Endothelial cell of umbilical vein (primary cell): ENCODE data around the gene C2orf81. TPM values are rescaled to one million over a fixed set of nuclear protein-coding genes. Genes with fewer than 3 reads are reported as not detected.

Experiments used
- BruUV-seq: library from RNA; stranded (reverse); fragments of 400-500 nt; replicated peaks from 2 replicates; lab custom pipeline; 2021; lab: Mats Ljungman, UMichigan
- CTCF ChIA-PET: fragments of 300-600, 350-600 bp; sonication (Branson Sonifier 250); formaldehyde crosslinking; loops from one replicate; lab custom pipeline; 2021; ENCODE audit warnings: antibody characterized with exemption, inconsistent platforms; lab: Charles Lee
- POLR2A ChIA-PET: fragments of 300-600, 350-600 bp; sonication (Branson Sonifier 250); formaldehyde crosslinking; loops from one replicate; lab custom pipeline; 2021; ENCODE audit warnings: antibody characterized with exemption, inconsistent platforms; lab: Charles Lee
- DNase-seq: peaks from one replicate; pipeline ENCODE4 v3.0.0-alpha.2; 2011; ENCODE audit warnings: low read depth, low spot score
- FAIRE-seq: peaks from 2 replicates; lab custom pipeline; 2011; peaks lifted over from hg19 to GRCh38; lab: Jason Lieb, UNC
- H2AFZ ChIP-seq: 2 replicates; pipeline ENCODE4 v1.6.0; 2012; ENCODE audit warnings: low read depth, low read length, control low read depth, inconsistent platforms
- H3K27ac ChIP-seq: 2 replicates; pipeline ENCODE4 v1.5.1; 2011; ENCODE audit warnings: low read depth, mild to moderate bottlenecking, control low read depth, low read length, moderate library complexity; ENCODE audit not compliant: insufficient read depth
- H3K27me3 ChIP-seq, 2 experiments: 2 replicates each; pipeline versions ENCODE4 v1.6.0 to v1.6.1; 2011; ENCODE audit warnings: low read length in 2 of 2, mixed read lengths in 1 of 2; ENCODE audit not compliant: control insufficient read depth in 2 of 2, insufficient read depth in 2 of 2
- H3K36me3 ChIP-seq, 2 experiments: 2 replicates in 1 of 2; 3 replicates in 1 of 2; pipeline ENCODE4 v1.5.1; 2011; ENCODE audit warnings: low read length in 2 of 2, mild to moderate bottlenecking in 1 of 2, moderate library complexity in 1 of 2; ENCODE audit not compliant: control insufficient read depth in 2 of 2, insufficient read depth in 2 of 2; ENCODE audit errors: extremely low read depth in 1 of 2
- H3K4me1 ChIP-seq: 3 replicates; pipeline ENCODE4 v1.5.1; 2011; ENCODE audit warnings: mild to moderate bottlenecking, low read length; ENCODE audit not compliant: control insufficient read depth, insufficient read depth; ENCODE audit errors: extremely low read depth
- H3K4me2 ChIP-seq: 2 replicates; pipeline ENCODE4 v1.6.1; 2011; ENCODE audit warnings: low read length, control low read depth, mixed read lengths; ENCODE audit not compliant: insufficient read depth
- H3K4me3 ChIP-seq, 3 experiments: fragments of 200-600 bp in 1 of 3; sonication (generic), shearing (Covaris generic) in 1 of 3; replicated peaks in 1 of 3; 2 replicates each; pipeline ENCODE4 v1.5.1; 2011 to 2016; ENCODE audit warnings: control low read depth in 3 of 3, low read length in 3 of 3, mild to moderate bottlenecking in 2 of 3, inconsistent platforms in 1 of 3, low read depth in 1 of 3, moderate library complexity in 1 of 3; ENCODE audit not compliant: insufficient read depth in 1 of 3
- H3K79me2 ChIP-seq: 2 replicates; pipeline ENCODE4 v1.6.0; 2012; ENCODE audit warnings: low read length, inconsistent platforms; ENCODE audit not compliant: control insufficient read depth, insufficient read depth
- H3K9ac ChIP-seq: replicated peaks from 2 replicates; pipeline ENCODE3; 2011; ENCODE audit warnings: low read length, control low read depth; ENCODE audit not compliant: insufficient read depth; ENCODE audit errors: extremely low read depth
- H3K9me1 ChIP-seq: replicated peaks from 3 replicates; pipeline ENCODE4 v1.6.0; 2011; ENCODE audit warnings: mild to moderate bottlenecking, low read length; ENCODE audit not compliant: control insufficient read depth, insufficient read depth; ENCODE audit errors: extremely low read depth
- H3K9me3 ChIP-seq: replicated peaks from 2 replicates; pipeline ENCODE4 v1.5.1; 2012; ENCODE audit warnings: low read length, inconsistent platforms; ENCODE audit not compliant: control insufficient read depth, insufficient read depth
- H4K20me1 ChIP-seq: replicated peaks from 2 replicates; pipeline ENCODE3; 2011; ENCODE audit warnings: mild to moderate bottlenecking, low read length; ENCODE audit not compliant: control insufficient read depth, insufficient read depth; ENCODE audit errors: extremely low read depth
- EZH2 ChIP-seq: IDR thresholded peaks from 2 replicates; pipeline ENCODE4 v1.6.1; 2012; ENCODE audit warnings: borderline replicate concordance, low read depth, mild to moderate bottlenecking, moderate library complexity, low read length, inconsistent platforms; ENCODE audit not compliant: severe bottlenecking
- FOS ChIP-seq: IDR thresholded peaks from 2 replicates; pipeline ENCODE4 v1.6.1; 2011; ENCODE audit warnings: mild to moderate bottlenecking, low read length, moderate library complexity, borderline replicate concordance; ENCODE audit not compliant: insufficient read depth
- GATA2 ChIP-seq: IDR thresholded peaks from 2 replicates; pipeline ENCODE4 v1.7.0; 2011; ENCODE audit warnings: low read depth, mild to moderate bottlenecking, moderate library complexity, mixed read lengths, low read length; ENCODE audit not compliant: insufficient read length, insufficient read depth
- JUN ChIP-seq: IDR thresholded peaks from 2 replicates; pipeline ENCODE4 v1.6.1; 2011; ENCODE audit warnings: borderline replicate concordance, low read depth; ENCODE audit not compliant: insufficient read length, insufficient read depth
- MYC ChIP-seq: IDR thresholded peaks from one replicate; pipeline ENCODE4 v1.6.1; 2011; ENCODE audit warnings: mild to moderate bottlenecking, low read depth, low read length
- POLR2A ChIP-seq: IDR thresholded peaks from 2 replicates; pipeline ENCODE4 v1.6.1; 2012; ENCODE audit warnings: low read depth, mild to moderate bottlenecking, control low read depth, low read length
- POLR2AphosphoS5 ChIP-seq: IDR thresholded peaks from 2 replicates; pipeline ENCODE4 v1.6.1; 2012; ENCODE audit warnings: low read depth, mild to moderate bottlenecking, control low read depth, low read length, moderate library complexity; ENCODE audit not compliant: insufficient read depth
- dilution Hi-C: fragments of 300-500 bp; cut with MboI; formaldehyde crosslinking; loops from one replicate; pipeline ENCODE4 v1.15.0; 2019; ENCODE audit warnings: low sequenced_read_pairs; ENCODE audit not compliant: extremely low pct_ligation_motif_present
- intact Hi-C: fragments of 100-400 bp; cut with micrococcal nuclease; formaldehyde crosslinking; loops from one replicate; pipeline ENCODE4 v1.10.0; 2022
- polyA plus RNA-seq, 4 experiments: library from polyadenylated mRNA; depleted of rRNA in 3 of 4; stranded (reverse) in 3 of 4; unstranded in 1 of 4; fragments of >200 nt; gene quantifications; 2 replicates each; pipeline versions ENCODE4 v1.2.1 to v1.2.3, GENCODE V29; 2011 to 2012; ENCODE audit warnings: missing spikeins in 1 of 4
- total RNA-seq: library from RNA; stranded (reverse); gene quantifications from 2 replicates; pipeline ENCODE4 v1.2.3, GENCODE V29; 2021
- TF ChIP-seq, protein P1 (sequence below): IDR thresholded peaks from 2 replicates; pipeline ENCODE4 v1.6.1; 2011; ENCODE audit not compliant: insufficient read depth, insufficient read length
- TF ChIP-seq, protein P2 (sequence below), 2 donors: IDR thresholded peaks; 1 replicate in 1 of 2; 2 replicates in 1 of 2; pipeline ENCODE4 v1.5.1; 2011; ENCODE audit warnings: low read length in 2 of 2, mild to moderate bottlenecking in 2 of 2, moderate library complexity in 2 of 2, control low read depth in 1 of 2, inconsistent platforms in 1 of 2, low read depth in 1 of 2; ENCODE audit not compliant: insufficient read depth in 1 of 2; ENCODE audit errors: extremely low read depth in 1 of 2

C2orf81 gene
- total and polyA plus RNA-seq, 2 donors (not counting 3 experiments of a cell fraction or from before 2014, with no cell fraction given): 0.17 to 0.71 TPM

GRCh38 chr2:74436111-74436805 lies 14.8 kb upstream of the C2orf81 start:
- Histone ChIP-seq H3K4me2 (no peak overlapping the region), H3K9me3 (no peaks in the 10 kb centered on the region), H3K27ac (no peak overlapping the region), H3K79me2 (no peaks in the 10 kb centered on the region), H2AFZ (no peak overlapping the region), H3K4me1 (peaks cover 18% of the 10 kb centered on the region), H3K4me3 (no peak overlapping the region), H3K9me1 (no peaks in the 10 kb centered on the region), H3K27me3 (peaks cover 0 to 6% of the 10 kb centered on the region in 2 experiments), H4K20me1 (no peaks in the 10 kb centered on the region), H3K9ac (no peak overlapping the region), H3K36me3 (peaks cover 0 to 2% of the 10 kb centered on the region in 2 experiments)
- intact Hi-C loops: no loop called here
- DNase-seq: no peak
- POLR2A ChIA-PET: no interaction called here
- dilution Hi-C loops: no loop called here
- TF ChIP-seq EZH2 (no peak), GATA2 (no peak), JUN (no peak), POLR2AphosphoS5 (no peak), POLR2A (no peak), MYC (no peak), FOS (no peak)
- TF ChIP-seq, protein P1, sequence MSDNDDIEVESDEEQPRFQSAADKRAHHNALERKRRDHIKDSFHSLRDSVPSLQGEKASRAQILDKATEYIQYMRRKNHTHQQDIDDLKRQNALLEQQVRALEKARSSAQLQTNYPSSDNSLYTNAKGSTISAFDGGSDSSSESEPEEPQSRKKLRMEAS: no peak
- TF ChIP-seq, protein P2, sequence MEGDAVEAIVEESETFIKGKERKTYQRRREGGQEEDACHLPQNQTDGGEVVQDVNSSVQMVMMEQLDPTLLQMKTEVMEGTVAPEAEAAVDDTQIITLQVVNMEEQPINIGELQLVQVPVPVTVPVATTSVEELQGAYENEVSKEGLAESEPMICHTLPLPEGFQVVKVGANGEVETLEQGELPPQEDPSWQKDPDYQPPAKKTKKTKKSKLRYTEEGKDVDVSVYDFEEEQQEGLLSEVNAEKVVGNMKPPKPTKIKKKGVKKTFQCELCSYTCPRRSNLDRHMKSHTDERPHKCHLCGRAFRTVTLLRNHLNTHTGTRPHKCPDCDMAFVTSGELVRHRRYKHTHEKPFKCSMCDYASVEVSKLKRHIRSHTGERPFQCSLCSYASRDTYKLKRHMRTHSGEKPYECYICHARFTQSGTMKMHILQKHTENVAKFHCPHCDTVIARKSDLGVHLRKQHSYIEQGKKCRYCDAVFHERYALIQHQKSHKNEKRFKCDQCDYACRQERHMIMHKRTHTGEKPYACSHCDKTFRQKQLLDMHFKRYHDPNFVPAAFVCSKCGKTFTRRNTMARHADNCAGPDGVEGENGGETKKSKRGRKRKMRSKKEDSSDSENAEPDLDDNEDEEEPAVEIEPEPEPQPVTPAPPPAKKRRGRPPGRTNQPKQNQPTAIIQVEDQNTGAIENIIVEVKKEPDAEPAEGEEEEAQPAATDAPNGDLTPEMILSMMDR (IDR thresholded peaks at IDR 0.05; ENCODE audit: extremely low read depth in 1 of 2, insufficient read depth in 1 of 2, low read depth in 1 of 2, low read length in 2 of 2): no peak
- no TSS peak for BruUV-seq
- no peak for FAIRE-seq
- CTCF ChIA-PET: no interaction called here
